Thyroid gland (tissue), 4 donors: ENCODE measurements around the gene PREB.

Experiments
- POLR2A ChIP-seq, 2 donors: fragments of 450-650 bp; IDR thresholded peaks; one replicate each; pipeline ENCODE4 v1.6.1; 2017; ENCODE audit warnings: antibody characterized with exemption in 2 of 2, mild to moderate bottlenecking in 2 of 2, moderate library complexity in 1 of 2
- TF ChIP-seq, protein P1 (sequence below), 6 experiments: fragments of 200-600 bp in 3 of 6; fragments of 450-650 bp in 3 of 6; sonication (generic) in 3 of 6; IDR thresholded peaks; one replicate each; pipeline ENCODE4 v1.5.1; 2016 to 2019; ENCODE audit warnings: antibody characterized with exemption in 6 of 6, mild to moderate bottlenecking in 2 of 6, inconsistent platforms in 1 of 6, moderate library complexity in 1 of 6

DNA sequence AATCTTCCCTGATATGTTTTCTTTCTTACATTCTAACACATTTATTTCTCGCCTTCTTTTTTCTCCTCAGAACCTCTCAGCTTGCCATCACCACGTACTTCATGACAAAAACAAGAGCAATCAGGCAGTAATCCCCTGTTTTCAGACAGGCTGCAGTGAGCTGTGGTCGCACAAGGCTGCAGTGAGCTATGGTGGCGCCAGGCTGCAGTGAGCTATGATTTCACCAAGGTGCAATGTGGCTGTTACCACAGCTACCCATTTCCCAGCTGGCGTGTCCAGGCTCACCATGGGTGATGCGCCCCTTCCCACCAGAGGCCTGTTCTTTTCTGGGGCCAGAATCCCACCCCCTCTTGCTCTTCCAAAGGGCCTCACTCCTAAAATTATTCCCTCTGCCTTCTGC, 40.2 kb upstream of the PREB start:
- TF ChIP-seq, protein P1, sequence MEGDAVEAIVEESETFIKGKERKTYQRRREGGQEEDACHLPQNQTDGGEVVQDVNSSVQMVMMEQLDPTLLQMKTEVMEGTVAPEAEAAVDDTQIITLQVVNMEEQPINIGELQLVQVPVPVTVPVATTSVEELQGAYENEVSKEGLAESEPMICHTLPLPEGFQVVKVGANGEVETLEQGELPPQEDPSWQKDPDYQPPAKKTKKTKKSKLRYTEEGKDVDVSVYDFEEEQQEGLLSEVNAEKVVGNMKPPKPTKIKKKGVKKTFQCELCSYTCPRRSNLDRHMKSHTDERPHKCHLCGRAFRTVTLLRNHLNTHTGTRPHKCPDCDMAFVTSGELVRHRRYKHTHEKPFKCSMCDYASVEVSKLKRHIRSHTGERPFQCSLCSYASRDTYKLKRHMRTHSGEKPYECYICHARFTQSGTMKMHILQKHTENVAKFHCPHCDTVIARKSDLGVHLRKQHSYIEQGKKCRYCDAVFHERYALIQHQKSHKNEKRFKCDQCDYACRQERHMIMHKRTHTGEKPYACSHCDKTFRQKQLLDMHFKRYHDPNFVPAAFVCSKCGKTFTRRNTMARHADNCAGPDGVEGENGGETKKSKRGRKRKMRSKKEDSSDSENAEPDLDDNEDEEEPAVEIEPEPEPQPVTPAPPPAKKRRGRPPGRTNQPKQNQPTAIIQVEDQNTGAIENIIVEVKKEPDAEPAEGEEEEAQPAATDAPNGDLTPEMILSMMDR (IDR thresholded peaks at IDR 0.05), result no peak
- TF ChIP-seq POLR2A (IDR thresholded peaks at IDR 0.05), result no peak
